Neural crest cell (in vitro differentiated cells): ENCODE data around the gene TGFBR3. TPM values are rescaled to one million over a fixed set of nuclear protein-coding genes. Genes with fewer than 3 reads are reported as not detected.

Source experiments
- DNase-seq: peaks from one replicate; pipeline ENCODE4 v3.0.0; 2021; ENCODE audit warnings: low read depth, mixed read lengths, low spot score
- H3K27ac Mint-ChIP-seq: one replicate; pipeline ENCODE4 v1.8.0; 2021; ENCODE audit warnings: mild to moderate bottlenecking, mixed read lengths; ENCODE audit not compliant: unreplicated experiment
- H3K27me3 Mint-ChIP-seq: 2 replicates; pipeline ENCODE4 v1.8.0; 2021; ENCODE audit warnings: low read depth, mild to moderate bottlenecking, mixed read lengths
- H3K36me3 Mint-ChIP-seq: 2 replicates; pipeline ENCODE4 v1.8.0; 2021; ENCODE audit warnings: low read depth, mild to moderate bottlenecking, mixed read lengths
- H3K4me1 Mint-ChIP-seq: 2 replicates; pipeline ENCODE4 v1.8.0; 2021; ENCODE audit warnings: mixed read lengths
- H3K4me3 Mint-ChIP-seq: one replicate; pipeline ENCODE4 v1.8.0; 2021; ENCODE audit warnings: mild to moderate bottlenecking, mixed read lengths
- H3K9me3 Mint-ChIP-seq: 2 replicates; pipeline ENCODE4 v1.8.0; 2021; ENCODE audit warnings: mixed read lengths
- total RNA-seq: library from RNA; stranded (reverse); gene quantifications from 2 replicates; pipeline ENCODE4 v1.2.1, GENCODE V29; 2021
- TF ChIP-seq, protein P1 (sequence below): fragments of 200-600 bp; sonication (generic); conservative IDR thresholded peaks from 2 replicates; pipeline ENCODE4 v1.5.0; 2021; ENCODE audit warnings: antibody characterized with exemption, mild to moderate bottlenecking

The TGFBR3 gene
- total RNA-seq, 1 donor from 2014 or later, result 15.1 TPM

DNA sequence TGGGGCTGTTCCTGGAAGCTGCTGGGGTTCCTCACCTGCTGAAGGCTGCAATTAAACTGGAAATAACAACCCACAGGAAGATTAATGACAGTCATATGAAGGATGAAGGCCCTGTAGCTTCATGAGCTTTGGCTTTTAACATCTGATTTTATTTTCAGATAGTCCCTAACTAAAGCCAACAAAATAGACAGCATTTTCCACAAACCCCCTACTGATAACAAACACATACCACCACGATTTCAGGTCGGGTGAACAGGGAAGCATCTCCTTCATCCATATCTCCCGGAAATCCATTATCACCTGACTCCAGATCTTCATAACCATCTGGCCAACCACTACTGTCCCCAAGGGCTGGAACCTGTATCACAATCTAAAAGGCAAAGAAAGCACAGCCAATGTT lies 169.6 kb downstream of the TGFBR3 start:
- Mint-ChIP-seq H3K36me3 (peaks cover 35% of the 10 kb centered on the region), H3K27ac (no peak overlapping the region), H3K4me3 (no peak overlapping the region), H3K9me3 (no peaks in the 10 kb centered on the region), H3K4me1 (peaks cover 17% of the 10 kb centered on the region), H3K27me3 (no peaks in the 10 kb centered on the region)
- TF ChIP-seq, protein P1, sequence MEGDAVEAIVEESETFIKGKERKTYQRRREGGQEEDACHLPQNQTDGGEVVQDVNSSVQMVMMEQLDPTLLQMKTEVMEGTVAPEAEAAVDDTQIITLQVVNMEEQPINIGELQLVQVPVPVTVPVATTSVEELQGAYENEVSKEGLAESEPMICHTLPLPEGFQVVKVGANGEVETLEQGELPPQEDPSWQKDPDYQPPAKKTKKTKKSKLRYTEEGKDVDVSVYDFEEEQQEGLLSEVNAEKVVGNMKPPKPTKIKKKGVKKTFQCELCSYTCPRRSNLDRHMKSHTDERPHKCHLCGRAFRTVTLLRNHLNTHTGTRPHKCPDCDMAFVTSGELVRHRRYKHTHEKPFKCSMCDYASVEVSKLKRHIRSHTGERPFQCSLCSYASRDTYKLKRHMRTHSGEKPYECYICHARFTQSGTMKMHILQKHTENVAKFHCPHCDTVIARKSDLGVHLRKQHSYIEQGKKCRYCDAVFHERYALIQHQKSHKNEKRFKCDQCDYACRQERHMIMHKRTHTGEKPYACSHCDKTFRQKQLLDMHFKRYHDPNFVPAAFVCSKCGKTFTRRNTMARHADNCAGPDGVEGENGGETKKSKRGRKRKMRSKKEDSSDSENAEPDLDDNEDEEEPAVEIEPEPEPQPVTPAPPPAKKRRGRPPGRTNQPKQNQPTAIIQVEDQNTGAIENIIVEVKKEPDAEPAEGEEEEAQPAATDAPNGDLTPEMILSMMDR, result no peak
- no peak for DNase-seq

GRCh38 chr1:91715416-91716000 lies 170.4 kb downstream of the TGFBR3 start:
- peaks cover 31% of the 10 kb centered on the region for H3K36me3 Mint-ChIP-seq
- H3K4me3 Mint-ChIP-seq, result no peak overlapping the region
- H3K4me1 Mint-ChIP-seq, result peaks cover 24% of the 10 kb centered on the region
- H3K27ac Mint-ChIP-seq, result no peak overlapping the region
- no peak for DNase-seq
- TF ChIP-seq, protein P1, result no peak
- H3K9me3 Mint-ChIP-seq, result no peaks in the 10 kb centered on the region
- no peaks in the 10 kb centered on the region for H3K27me3 Mint-ChIP-seq

GRCh38 chr1:91714867-91715381 lies 171.0 kb downstream of the TGFBR3 start:
- no peak overlapping the region for H3K4me3 Mint-ChIP-seq
- peaks cover 29% of the 10 kb centered on the region for H3K36me3 Mint-ChIP-seq
- no peak overlapping the region for H3K27ac Mint-ChIP-seq
- H3K4me1 Mint-ChIP-seq, result peaks cover 30% of the 10 kb centered on the region
- TF ChIP-seq, protein P1, result no peak
- no peaks in the 10 kb centered on the region for H3K27me3 Mint-ChIP-seq
- no peak for DNase-seq
- H3K9me3 Mint-ChIP-seq, result no peaks in the 10 kb centered on the region

- TF ChIP-seq, protein P1, result no peak
- peaks cover 16% of the 10 kb centered on the region for H3K36me3 Mint-ChIP-seq
- no peaks in the 10 kb centered on the region for H3K9me3 Mint-ChIP-seq
- H3K27me3 Mint-ChIP-seq, result no peaks in the 10 kb centered on the region
- no peak for DNase-seq
- H3K4me1 Mint-ChIP-seq, result peaks cover 19% of the 10 kb centered on the region
- peak overlapping the region; percentile 63 for H3K27ac Mint-ChIP-seq
- H3K4me3 Mint-ChIP-seq, result no peak overlapping the region
Measured at GRCh38 chr1:91712981-91713841, 172.7 kb downstream of the TGFBR3 start.

DNA sequence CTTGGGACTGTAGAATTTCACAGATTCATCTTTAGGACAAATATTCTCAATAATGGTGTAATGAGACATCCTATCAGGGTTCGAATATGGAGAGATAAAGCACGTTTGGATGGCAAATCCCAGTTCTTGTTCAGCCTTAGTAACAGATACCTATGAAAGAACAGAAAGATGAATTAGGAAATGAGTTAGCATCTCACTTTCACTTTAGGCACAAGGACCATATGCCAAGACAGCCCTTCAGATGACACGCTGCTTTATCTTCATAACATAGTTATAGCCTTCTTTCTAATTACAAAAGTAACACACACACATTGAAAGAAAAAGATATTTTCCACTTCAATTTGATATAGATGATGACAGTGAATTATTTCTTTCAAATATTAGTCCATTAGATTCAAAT lies 173.6 kb downstream of the TGFBR3 start:
- no peak overlapping the region for H3K4me3 Mint-ChIP-seq
- H3K27ac Mint-ChIP-seq, result no peak overlapping the region
- no peak for DNase-seq
- H3K9me3 Mint-ChIP-seq, result no peaks in the 10 kb centered on the region
- H3K27me3 Mint-ChIP-seq, result no peaks in the 10 kb centered on the region
- H3K4me1 Mint-ChIP-seq, result peaks cover 19% of the 10 kb centered on the region
- peaks cover 18% of the 10 kb centered on the region for H3K36me3 Mint-ChIP-seq
- TF ChIP-seq, protein P1, result no peak
